Left lung (tissue), 10 donors: Measurements from ENCODE around the gene CPNE1. TPM values are rescaled to one million over a fixed set of nuclear protein-coding genes. Genes with fewer than 3 reads are reported as not detected.

Source experiments
- ATAC-seq: fragments of 200-7000 bp; cut with Tn5 transposase; one replicate; pipeline ENCODE4 v1.9.1; 2020; ENCODE audit warnings: moderate library complexity
- DNase-seq, 4 donors: peaks; one replicate each; pipeline ENCODE4 v3.0.0-alpha.2; 2013 to 2020
- H3K27ac ChIP-seq, 2 donors: fragments of 200-600 bp; sonication (generic) in 1 of 2; one replicate each; pipeline versions ENCODE4 v1.5.0 to v1.8.0; 2020 to 2021
- H3K27me3 ChIP-seq, 2 donors: fragments of 200-600 bp; sonication (generic) in 1 of 2; one replicate each; pipeline versions ENCODE4 v1.5.0 to v1.8.0; 2020 to 2021
- H3K36me3 ChIP-seq, 2 donors: fragments of 200-600 bp; sonication (generic) in 1 of 2; one replicate each; pipeline versions ENCODE4 v1.5.0 to v1.8.0; 2020 to 2021
- H3K4me1 ChIP-seq, 2 donors: fragments of 200-600 bp; one replicate each; pipeline ENCODE4 v1.8.0; 2021
- H3K4me3 ChIP-seq, 2 donors: fragments of 200-600 bp; sonication (generic) in 1 of 2; one replicate each; pipeline versions ENCODE4 v1.5.0 to v1.8.0; 2020 to 2021; ENCODE audit warnings: mild to moderate bottlenecking in 1 of 2
- H3K9me3 ChIP-seq, 2 donors: fragments of 200-600 bp; sonication (generic) in 1 of 2; one replicate each; pipeline versions ENCODE4 v1.5.0 to v1.8.0; 2020 to 2021
- intact Hi-C, 2 donors: fragments of 100-400 bp; cut with DNase I; formaldehyde crosslinking; loops; one replicate each; pipeline versions ENCODE4 v1.11.2 to v1.14.2; 2022
- polyA plus RNA-seq, 6 donors: library from polyadenylated mRNA; unstranded; fragments of 120-200 nt; gene quantifications; one replicate each; pipeline ENCODE4 v1.2.1, GENCODE V29; 2013; ENCODE audit not compliant: insufficient read length in 6 of 6
- total RNA-seq, 2 donors: library from RNA; stranded (reverse); fragmentation: NEBNext Ultra II Directional; extraction: Animal tissue kit (Norgen Biotek cat#: 25700); gene quantifications; one replicate each; pipeline ENCODE4 v1.2.1, GENCODE V29; 2021
- TF ChIP-seq, protein P1 (sequence below), 2 donors: fragments of 200-600 bp; sonication (generic) in 1 of 2; IDR thresholded peaks; one replicate each; pipeline versions ENCODE4 v1.5.0 to v1.8.0; 2021; ENCODE audit warnings: antibody characterized with exemption in 2 of 2
- donor health status: DM: no; HTN: yes; CAD: no.
- donor health status: DM: no; HTN: no; CAD: no.

The CPNE1 gene
- total and polyA plus RNA-seq, 8 donors = 149 to 272 (median 200) TPM

DNA sequence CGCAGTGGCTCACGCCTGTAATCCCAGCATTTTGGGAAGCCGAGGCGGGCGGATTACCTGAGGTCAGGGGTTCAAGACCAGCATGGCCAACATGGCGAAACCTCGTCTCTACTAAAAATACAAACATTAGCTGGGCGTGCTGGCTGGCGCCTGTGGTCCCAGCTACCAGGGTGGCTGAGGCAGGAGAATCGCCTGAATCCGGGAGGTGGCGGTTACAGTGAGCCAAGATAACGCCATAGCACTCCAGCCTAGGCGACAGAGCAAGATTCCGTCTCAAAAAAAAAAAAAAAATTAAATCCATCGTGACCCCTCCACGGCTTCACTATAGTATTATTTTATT, 1.2 kb upstream of the CPNE1 start:
- Histone ChIP-seq H3K27me3 (no peaks in the 10 kb centered on the region), H3K4me3 (no peak overlapping the region), H3K36me3 (peaks cover 0 to 27% of the 10 kb centered on the region in 2 donors), H3K4me1 (peaks cover 23 to 32% of the 10 kb centered on the region in 2 donors), H3K9me3 (no peaks in the 10 kb centered on the region), H3K27ac (no peak overlapping the region)
- TF ChIP-seq, protein P1, sequence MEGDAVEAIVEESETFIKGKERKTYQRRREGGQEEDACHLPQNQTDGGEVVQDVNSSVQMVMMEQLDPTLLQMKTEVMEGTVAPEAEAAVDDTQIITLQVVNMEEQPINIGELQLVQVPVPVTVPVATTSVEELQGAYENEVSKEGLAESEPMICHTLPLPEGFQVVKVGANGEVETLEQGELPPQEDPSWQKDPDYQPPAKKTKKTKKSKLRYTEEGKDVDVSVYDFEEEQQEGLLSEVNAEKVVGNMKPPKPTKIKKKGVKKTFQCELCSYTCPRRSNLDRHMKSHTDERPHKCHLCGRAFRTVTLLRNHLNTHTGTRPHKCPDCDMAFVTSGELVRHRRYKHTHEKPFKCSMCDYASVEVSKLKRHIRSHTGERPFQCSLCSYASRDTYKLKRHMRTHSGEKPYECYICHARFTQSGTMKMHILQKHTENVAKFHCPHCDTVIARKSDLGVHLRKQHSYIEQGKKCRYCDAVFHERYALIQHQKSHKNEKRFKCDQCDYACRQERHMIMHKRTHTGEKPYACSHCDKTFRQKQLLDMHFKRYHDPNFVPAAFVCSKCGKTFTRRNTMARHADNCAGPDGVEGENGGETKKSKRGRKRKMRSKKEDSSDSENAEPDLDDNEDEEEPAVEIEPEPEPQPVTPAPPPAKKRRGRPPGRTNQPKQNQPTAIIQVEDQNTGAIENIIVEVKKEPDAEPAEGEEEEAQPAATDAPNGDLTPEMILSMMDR (IDR thresholded peaks at IDR 0.05) = no peak
- DNase-seq = no peak
- ATAC-seq = no peak
- intact Hi-C loops = no loop called here

DNA sequence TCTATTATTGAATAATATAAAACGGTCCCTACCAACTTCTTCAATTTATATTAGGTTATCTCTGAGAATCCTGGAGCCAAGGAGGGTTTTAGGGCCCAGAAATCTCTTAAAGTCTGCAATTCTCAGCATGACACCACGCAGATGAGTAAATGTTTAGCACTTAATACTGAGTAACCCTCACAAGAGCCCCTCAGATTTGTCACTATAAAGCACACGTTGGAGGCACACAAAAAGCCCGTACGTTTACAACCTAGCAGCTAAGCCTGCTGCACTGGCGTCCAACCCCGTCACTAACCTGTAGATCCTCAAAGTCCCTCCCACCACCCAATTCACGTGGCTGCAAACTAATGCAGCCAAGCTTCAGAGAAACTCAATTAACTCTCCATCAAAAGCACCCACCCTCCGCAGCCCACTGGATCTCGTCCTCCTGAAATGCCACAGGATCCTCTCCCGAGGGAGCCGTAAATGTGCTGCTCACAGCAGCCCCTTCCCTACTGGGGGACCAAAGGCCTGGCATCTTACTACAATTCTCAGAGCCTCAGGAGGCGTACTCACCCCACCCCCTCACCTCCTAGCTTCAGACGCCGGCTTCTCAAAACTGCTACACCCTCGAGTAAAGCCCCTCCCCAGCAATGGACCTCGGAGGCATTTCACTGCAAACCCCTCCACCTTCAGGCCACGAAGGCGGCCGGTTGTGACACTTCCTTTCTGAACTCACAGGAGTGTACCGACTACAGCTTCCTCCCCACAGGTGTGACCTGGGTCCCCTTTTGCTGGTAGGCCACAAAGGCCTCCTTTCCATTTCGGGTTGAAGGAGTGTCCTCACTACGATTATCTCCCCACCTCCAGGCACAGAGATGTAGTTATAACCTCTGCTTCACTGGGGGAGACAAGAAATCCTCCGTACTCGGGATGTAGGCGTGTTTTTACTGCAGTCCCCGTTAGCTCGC, 909 bp downstream of the CPNE1 start:
- DNase-seq (peak in 3 of 4 donors; percentile 44 to 57 (median 56)), ATAC-seq (peak; percentile 50)
- peaks cover 30 to 53% of the 10 kb centered on the region in 2 donors for H3K4me1 ChIP-seq
- H3K4me3 ChIP-seq = peak overlapping the region; percentile 94 to 98
- H3K9me3 ChIP-seq = no peaks in the 10 kb centered on the region
- TF ChIP-seq, protein P1 (IDR thresholded peaks at IDR 0.05) = no peak
- peak overlapping the region; percentile 97 to 98 for H3K27ac ChIP-seq
- intact Hi-C loops = no loop called here
- H3K27me3 ChIP-seq = no peaks in the 10 kb centered on the region
- H3K36me3 ChIP-seq = peaks cover 0 to 6% of the 10 kb centered on the region in 2 donors

DNA sequence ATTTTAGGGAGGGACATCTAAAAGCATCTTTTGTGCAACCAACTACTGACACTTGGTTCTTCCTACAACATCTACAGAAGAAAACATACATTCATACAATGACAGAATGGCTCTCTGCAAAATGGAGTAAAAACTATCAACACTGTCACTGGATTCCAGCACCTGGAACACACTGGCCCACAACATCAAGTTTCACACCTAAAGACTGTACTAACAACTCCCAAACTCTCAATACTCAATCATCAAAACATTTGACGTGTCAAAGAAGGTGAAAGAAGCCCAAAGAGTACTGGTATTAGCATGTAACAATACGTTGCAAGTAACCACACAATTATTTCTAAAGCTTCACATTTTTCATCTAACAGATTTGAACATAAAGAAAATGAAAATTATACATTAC, 2.1 kb downstream of the CPNE1 start:
- H3K27ac ChIP-seq = no peak overlapping the region
- H3K4me3 ChIP-seq = peak overlapping the region in 1 of 2 donors; percentile 98
- intact Hi-C loops = no loop called here
- no peak for ATAC-seq
- H3K36me3 ChIP-seq = no peaks in the 10 kb centered on the region
- H3K4me1 ChIP-seq = peaks cover 39 to 64% of the 10 kb centered on the region in 2 donors
- no peaks in the 10 kb centered on the region for H3K27me3 ChIP-seq
- H3K9me3 ChIP-seq = no peaks in the 10 kb centered on the region
- no peak for DNase-seq
- TF ChIP-seq, protein P1 (IDR thresholded peaks at IDR 0.05) = no peak

DNA sequence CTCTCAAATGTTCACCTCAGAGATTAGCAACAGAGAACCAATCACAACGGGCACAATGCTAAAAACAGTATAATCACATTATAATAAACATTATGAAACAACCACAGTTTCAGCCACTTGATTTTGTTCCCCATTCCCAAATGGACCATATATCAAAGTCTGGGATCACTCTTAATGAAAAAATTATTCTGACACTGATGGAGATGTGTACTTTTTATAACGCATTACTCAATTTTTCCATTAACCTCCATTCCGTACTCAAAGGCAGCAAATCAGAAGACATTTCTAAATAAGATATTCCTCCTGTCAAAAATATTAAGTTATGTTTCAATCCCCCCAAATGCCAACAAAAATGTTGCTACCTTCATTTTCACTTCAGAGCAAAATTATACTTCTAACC, 2.8 kb downstream of the CPNE1 start:
- H3K27ac ChIP-seq = peak overlapping the region in 1 of 2 donors; percentile 28
- TF ChIP-seq, protein P1 (IDR thresholded peaks at IDR 0.05) = no peak
- ATAC-seq (no peak), DNase-seq (no peak)
- H3K36me3 ChIP-seq = no peaks in the 10 kb centered on the region
- H3K4me3 ChIP-seq = peak overlapping the region in 1 of 2 donors; percentile 98
- H3K27me3 ChIP-seq = no peaks in the 10 kb centered on the region
- intact Hi-C loops = no loop called here
- H3K9me3 ChIP-seq = no peaks in the 10 kb centered on the region
- peaks cover 43 to 70% of the 10 kb centered on the region in 2 donors for H3K4me1 ChIP-seq

DNA sequence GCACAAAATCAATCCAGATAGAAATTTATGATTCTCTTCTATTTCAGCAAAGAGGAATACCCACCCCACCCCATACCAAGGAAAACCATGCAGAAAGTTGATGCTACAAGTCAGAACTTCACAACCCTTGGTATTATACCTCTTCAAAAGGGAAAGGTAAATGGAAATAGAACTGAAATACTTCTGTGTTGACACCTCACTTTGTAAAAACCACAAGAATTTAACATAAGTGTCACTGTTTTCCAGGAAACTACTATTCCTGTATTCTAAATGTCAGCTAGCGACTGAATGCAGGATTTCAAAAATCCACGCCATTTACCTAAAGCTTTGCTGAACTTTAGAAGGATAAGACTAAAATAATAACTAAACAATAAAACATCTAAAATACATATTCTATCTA, 3.6 kb downstream of the CPNE1 start:
- TF ChIP-seq, protein P1 (IDR thresholded peaks at IDR 0.05) = no peak
- Histone ChIP-seq H3K4me1 (peaks cover 43 to 70% of the 10 kb centered on the region in 2 donors), H3K27ac (peak overlapping the region; percentile 3 to 4), H3K27me3 (no peaks in the 10 kb centered on the region), H3K4me3 (peak overlapping the region in 1 of 2 donors; percentile 98), H3K9me3 (no peaks in the 10 kb centered on the region), H3K36me3 (peaks cover 0 to 5% of the 10 kb centered on the region in 2 donors)
- intact Hi-C loops = no loop called here
- no peak for DNase-seq
- peak; percentile 7 for ATAC-seq
